HEK293 (cell line): ENCODE results near the gene CD2.

Source experiments
- CTCF ChIA-PET: fragments of 350-600 bp; formaldehyde crosslinking; extraction: SDS; loops from one replicate; lab custom pipeline; 2021; ENCODE audit warnings: antibody characterized with exemption; lab: Yijun Ruan, JAX
- POLR2A ChIA-PET: fragments of 300-600 bp; formaldehyde crosslinking; extraction: SDS; loops from one replicate; lab custom pipeline; 2020; ENCODE audit warnings: antibody characterized with exemption, inconsistent platforms; lab: Yijun Ruan, JAX
- H3K27ac ChIP-seq: fragments of 200-500 bp; sonication (Bioruptor generic); 2 replicates; pipeline ENCODE4 v1.5.1; 2014; ENCODE audit warnings: low read depth, low read length, control low read depth, inconsistent platforms; ENCODE audit errors: extremely low read depth
- H3K36me3 ChIP-seq, 2 experiments: fragments of 200-500 bp in 1 of 2; sonication (Bioruptor generic) in 1 of 2; 1 replicate in 1 of 2; 2 replicates in 1 of 2; pipeline ENCODE4 v1.5.1; 2014 to 2017; ENCODE audit warnings: inconsistent platforms in 2 of 2, low read length in 2 of 2; ENCODE audit not compliant: control insufficient read depth in 2 of 2, insufficient read depth in 1 of 2
- H3K4me1 ChIP-seq: fragments of 200-500 bp; sonication (Bioruptor generic); 2 replicates; pipeline ENCODE4 v1.5.1; 2014; ENCODE audit warnings: mild to moderate bottlenecking, low read length, inconsistent platforms; ENCODE audit not compliant: control insufficient read depth, insufficient read depth
- H3K4me3 ChIP-seq: 2 replicates; pipeline ENCODE4 v1.5.1; 2011; ENCODE audit warnings: low read depth, mild to moderate bottlenecking, control low read depth, low read length, moderate library complexity
- H3K9me3 ChIP-seq: fragments of 200-500 bp; sonication (Bioruptor generic); 2 replicates; pipeline ENCODE4 v1.5.1; 2014; ENCODE audit warnings: low read depth, low read length, inconsistent platforms; ENCODE audit not compliant: control insufficient read depth, insufficient read depth
- FEZF1 ChIP-seq: fragments of 450-650 bp; formaldehyde crosslinking; IDR thresholded peaks from 2 replicates; pipeline ENCODE4 v1.5.1; 2016; ENCODE audit warnings: missing biosample characterization, missing genetic modification characterization
- OVOL3 ChIP-seq: fragments of 450-650 bp; formaldehyde crosslinking; IDR thresholded peaks from 2 replicates; pipeline ENCODE4 v1.5.1; 2016; ENCODE audit warnings: missing biosample characterization, missing genetic modification characterization
- REPIN1 ChIP-seq: fragments of 450-650 bp; formaldehyde crosslinking; IDR thresholded peaks from 2 replicates; pipeline ENCODE4 v1.5.1; 2017; ENCODE audit warnings: missing biosample characterization, missing genetic modification characterization, low read depth
- SP7 ChIP-seq: fragments of 450-650 bp; formaldehyde crosslinking; IDR thresholded peaks from 2 replicates; pipeline ENCODE4 v1.5.1; 2016; ENCODE audit warnings: missing biosample characterization, missing genetic modification characterization
- ZBTB1 ChIP-seq: fragments of 450-650 bp; formaldehyde crosslinking; IDR thresholded peaks from 2 replicates; pipeline ENCODE4 v1.5.1; 2016; ENCODE audit warnings: missing biosample characterization, missing genetic modification characterization
- ZFP37 ChIP-seq: fragments of 450-650 bp; formaldehyde crosslinking; IDR thresholded peaks from 2 replicates; pipeline ENCODE4 v1.5.1; 2016; ENCODE audit warnings: missing biosample characterization, missing genetic modification characterization
- ZNF114 ChIP-seq: fragments of 450-650 bp; formaldehyde crosslinking; IDR thresholded peaks from 2 replicates; pipeline ENCODE4 v1.5.0; 2017; ENCODE audit warnings: missing biosample characterization, missing genetic modification characterization
- ZNF146 ChIP-seq: fragments of 450-650 bp; formaldehyde crosslinking; IDR thresholded peaks from 2 replicates; pipeline ENCODE4 v1.5.1; 2016; ENCODE audit warnings: missing biosample characterization, missing genetic modification characterization
- ZNF350 ChIP-seq: fragments of 450-650 bp; formaldehyde crosslinking; IDR thresholded peaks from 2 replicates; pipeline ENCODE4 v1.5.0; 2017; ENCODE audit warnings: missing biosample characterization, mild to moderate bottlenecking, missing genetic modification characterization
- ZNF366 ChIP-seq: fragments of 450-650 bp; formaldehyde crosslinking; conservative IDR thresholded peaks from 2 replicates; pipeline ENCODE4 v1.5.1; 2016; ENCODE audit warnings: missing biosample characterization, missing genetic modification characterization
- ZNF514 ChIP-seq: fragments of 450-650 bp; formaldehyde crosslinking; IDR thresholded peaks from 2 replicates; pipeline ENCODE4 v1.5.1; 2016; ENCODE audit warnings: missing biosample characterization, missing genetic modification characterization
- ZNF623 ChIP-seq: fragments of 450-650 bp; formaldehyde crosslinking; IDR thresholded peaks from 2 replicates; pipeline ENCODE4 v1.5.1; 2016; ENCODE audit warnings: missing biosample characterization, missing genetic modification characterization
- ZNF707 ChIP-seq: fragments of 450-650 bp; formaldehyde crosslinking; IDR thresholded peaks from 2 replicates; pipeline ENCODE4 v1.5.1; 2016; ENCODE audit warnings: missing biosample characterization, missing genetic modification characterization
- ZNF791 ChIP-seq: fragments of 450-650 bp; formaldehyde crosslinking; IDR thresholded peaks from 2 replicates; pipeline ENCODE4 v1.5.1; 2016; ENCODE audit warnings: missing biosample characterization, missing genetic modification characterization
- ZSCAN30 ChIP-seq: fragments of 450-650 bp; IDR thresholded peaks from 2 replicates; pipeline ENCODE4 v1.5.1; 2018; ENCODE audit warnings: missing biosample characterization, mild to moderate bottlenecking, missing genetic modification characterization, moderate library complexity
- TF ChIP-seq, protein P1 (sequence below): fragments of 450-650 bp; formaldehyde crosslinking; IDR thresholded peaks from 2 replicates; pipeline ENCODE4 v1.5.1; 2016; ENCODE audit warnings: missing biosample characterization, missing genetic modification characterization
- TF ChIP-seq, protein P2 (sequence below): fragments of 450-650 bp; formaldehyde crosslinking; IDR thresholded peaks from 2 replicates; pipeline ENCODE4 v1.5.1; 2016; ENCODE audit warnings: missing biosample characterization, missing genetic modification characterization, borderline replicate concordance
- TF ChIP-seq, protein P3 (sequence below): sonication (generic); formaldehyde crosslinking; IDR thresholded peaks from 2 replicates; pipeline ENCODE4 v1.8.1; 2022; ENCODE audit warnings: mild to moderate bottlenecking, moderate library complexity, missing genetic modification reagents
- TF ChIP-seq, protein P4 (sequence below): fragments of 450-650 bp; formaldehyde crosslinking; IDR thresholded peaks from 2 replicates; pipeline ENCODE4 v1.5.1; 2016; ENCODE audit warnings: missing biosample characterization, missing genetic modification characterization
- TF ChIP-seq, protein P5 (sequence below): fragments of 450-650 bp; IDR thresholded peaks from 2 replicates; pipeline ENCODE4 v1.5.1; 2018; ENCODE audit warnings: missing biosample characterization, mild to moderate bottlenecking, missing genetic modification characterization
- TF ChIP-seq, protein P6 (sequence below): fragments of 450-650 bp; formaldehyde crosslinking; IDR thresholded peaks from 2 replicates; pipeline ENCODE4 v1.5.1; 2017; ENCODE audit warnings: missing biosample characterization, missing genetic modification characterization

The CD2 gene

DNA sequence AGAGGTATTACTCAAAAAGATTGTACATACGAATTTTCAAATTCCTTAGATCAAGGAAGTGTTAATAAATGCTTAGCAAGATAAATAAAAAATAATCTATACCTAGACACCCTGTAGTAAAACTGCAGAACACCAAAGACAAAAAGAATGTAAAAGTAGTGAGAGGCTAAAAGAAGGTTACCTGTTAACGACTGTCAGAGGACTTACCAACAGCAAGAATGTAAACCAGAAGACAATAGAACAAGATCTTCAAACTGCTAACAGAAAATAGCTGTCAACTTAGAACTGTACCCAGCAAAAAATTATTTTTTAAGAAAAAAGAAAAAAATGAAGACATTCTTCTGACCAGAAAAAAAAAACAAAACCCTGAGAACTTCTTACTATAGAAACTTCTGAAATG is 51.2 kb downstream of the CD2 start (continued):
- TF ChIP-seq, protein P1, sequence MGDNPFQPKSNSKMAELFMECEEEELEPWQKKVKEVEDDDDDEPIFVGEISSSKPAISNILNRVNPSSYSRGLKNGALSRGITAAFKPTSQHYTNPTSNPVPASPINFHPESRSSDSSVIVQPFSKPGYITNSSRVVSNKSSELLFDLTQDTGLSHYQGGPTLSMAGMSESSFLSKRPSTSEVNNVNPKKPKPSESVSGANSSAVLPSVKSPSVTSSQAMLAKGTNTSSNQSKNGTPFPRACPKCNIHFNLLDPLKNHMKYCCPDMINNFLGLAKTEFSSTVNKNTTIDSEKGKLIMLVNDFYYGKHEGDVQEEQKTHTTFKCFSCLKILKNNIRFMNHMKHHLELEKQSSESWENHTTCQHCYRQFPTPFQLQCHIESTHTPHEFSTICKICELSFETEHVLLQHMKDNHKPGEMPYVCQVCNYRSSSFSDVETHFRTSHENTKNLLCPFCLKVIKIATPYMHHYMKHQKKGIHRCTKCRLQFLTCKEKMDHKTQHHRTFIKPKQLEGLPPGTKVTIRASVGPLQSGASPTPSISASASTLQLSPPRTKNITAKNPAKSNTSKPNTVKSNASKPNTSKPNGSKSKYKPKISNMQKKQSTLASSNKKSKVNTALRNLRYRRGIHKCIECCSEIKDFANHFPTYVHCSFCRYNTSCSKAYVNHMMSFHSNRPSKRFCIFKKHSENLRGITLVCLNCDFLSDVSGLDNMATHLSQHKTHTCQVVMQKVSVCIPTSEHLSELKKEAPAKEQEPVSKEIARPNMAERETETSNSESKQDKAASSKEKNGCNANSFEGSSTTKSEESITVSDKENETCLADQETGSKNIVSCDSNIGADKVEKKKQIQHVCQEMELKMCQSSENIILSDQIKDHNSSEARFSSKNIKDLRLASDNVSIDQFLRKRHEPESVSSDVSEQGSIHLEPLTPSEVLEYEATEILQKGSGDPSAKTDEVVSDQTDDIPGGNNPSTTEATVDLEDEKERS (tag by site-specific recombination), result no peak
- TF ChIP-seq ZNF791 (no peak), REPIN1 (tag by site-specific recombination) (no peak), ZSCAN30 (tag by site-specific recombination) (no peak), ZBTB1 (tag by site-specific recombination) (no peak)
- TF ChIP-seq, protein P2, sequence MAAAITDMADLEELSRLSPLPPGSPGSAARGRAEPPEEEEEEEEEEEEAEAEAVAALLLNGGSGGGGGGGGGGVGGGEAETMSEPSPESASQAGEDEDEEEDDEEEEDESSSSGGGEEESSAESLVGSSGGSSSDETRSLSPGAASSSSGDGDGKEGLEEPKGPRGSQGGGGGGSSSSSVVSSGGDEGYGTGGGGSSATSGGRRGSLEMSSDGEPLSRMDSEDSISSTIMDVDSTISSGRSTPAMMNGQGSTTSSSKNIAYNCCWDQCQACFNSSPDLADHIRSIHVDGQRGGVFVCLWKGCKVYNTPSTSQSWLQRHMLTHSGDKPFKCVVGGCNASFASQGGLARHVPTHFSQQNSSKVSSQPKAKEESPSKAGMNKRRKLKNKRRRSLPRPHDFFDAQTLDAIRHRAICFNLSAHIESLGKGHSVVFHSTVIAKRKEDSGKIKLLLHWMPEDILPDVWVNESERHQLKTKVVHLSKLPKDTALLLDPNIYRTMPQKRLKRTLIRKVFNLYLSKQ (tag by site-specific recombination), result no peak

DNA sequence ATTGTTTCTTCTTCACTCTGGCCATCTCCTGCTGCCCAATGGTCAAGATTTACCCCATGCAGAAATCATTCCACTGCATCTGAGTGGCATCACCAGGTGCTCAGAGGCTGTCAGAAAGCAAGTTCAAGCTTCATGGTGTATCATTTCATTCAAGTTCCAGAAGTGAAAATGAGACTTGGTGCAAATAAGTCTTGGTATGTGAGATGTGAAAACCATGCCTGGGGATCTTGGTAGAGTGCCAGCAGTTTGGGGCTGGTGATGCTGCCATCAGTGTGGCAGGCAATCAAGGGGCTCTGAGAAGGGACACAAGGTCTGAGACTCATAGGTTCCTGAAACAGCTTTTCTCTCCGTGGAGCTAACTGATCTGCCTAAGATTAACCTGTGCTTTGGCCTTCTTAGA is 52.0 kb downstream of the CD2 start:
- ChIA-PET POLR2A (no interaction called here), CTCF (no interaction called here)
- H3K27ac ChIP-seq, result no peak overlapping the region
- no peaks in the 10 kb centered on the region for H3K4me1 ChIP-seq
- H3K9me3 ChIP-seq, result no peaks in the 10 kb centered on the region
- H3K4me3 ChIP-seq, result no peak overlapping the region
- no peaks in the 10 kb centered on the region for H3K36me3 ChIP-seq
- TF ChIP-seq ZNF514 (tag by site-specific recombination) (no peak), FEZF1 (tag by site-specific recombination) (no peak), ZNF350 (tag by site-specific recombination) (no peak), ZFP37 (tag by site-specific recombination) (no peak), ZNF366 (tag by site-specific recombination) (no peak), ZSCAN30 (tag by site-specific recombination) (no peak), ZNF114 (tag by site-specific recombination) (no peak), SP7 (tag by site-specific recombination) (no peak), OVOL3 (tag by site-specific recombination) (no peak), ZNF623 (tag by site-specific recombination) (no peak), ZNF707 (no peak), ZNF146 (tag by site-specific recombination) (no peak)
- TF ChIP-seq, protein P3, sequence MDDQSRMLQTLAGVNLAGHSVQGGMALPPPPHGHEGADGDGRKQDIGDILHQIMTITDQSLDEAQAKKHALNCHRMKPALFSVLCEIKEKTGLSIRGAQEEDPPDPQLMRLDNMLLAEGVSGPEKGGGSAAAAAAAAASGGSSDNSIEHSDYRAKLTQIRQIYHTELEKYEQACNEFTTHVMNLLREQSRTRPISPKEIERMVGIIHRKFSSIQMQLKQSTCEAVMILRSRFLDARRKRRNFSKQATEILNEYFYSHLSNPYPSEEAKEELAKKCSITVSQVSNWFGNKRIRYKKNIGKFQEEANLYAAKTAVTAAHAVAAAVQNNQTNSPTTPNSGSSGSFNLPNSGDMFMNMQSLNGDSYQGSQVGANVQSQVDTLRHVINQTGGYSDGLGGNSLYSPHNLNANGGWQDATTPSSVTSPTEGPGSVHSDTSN (CRISPR knock-in tag), result no peak
- TF ChIP-seq, protein P4, sequence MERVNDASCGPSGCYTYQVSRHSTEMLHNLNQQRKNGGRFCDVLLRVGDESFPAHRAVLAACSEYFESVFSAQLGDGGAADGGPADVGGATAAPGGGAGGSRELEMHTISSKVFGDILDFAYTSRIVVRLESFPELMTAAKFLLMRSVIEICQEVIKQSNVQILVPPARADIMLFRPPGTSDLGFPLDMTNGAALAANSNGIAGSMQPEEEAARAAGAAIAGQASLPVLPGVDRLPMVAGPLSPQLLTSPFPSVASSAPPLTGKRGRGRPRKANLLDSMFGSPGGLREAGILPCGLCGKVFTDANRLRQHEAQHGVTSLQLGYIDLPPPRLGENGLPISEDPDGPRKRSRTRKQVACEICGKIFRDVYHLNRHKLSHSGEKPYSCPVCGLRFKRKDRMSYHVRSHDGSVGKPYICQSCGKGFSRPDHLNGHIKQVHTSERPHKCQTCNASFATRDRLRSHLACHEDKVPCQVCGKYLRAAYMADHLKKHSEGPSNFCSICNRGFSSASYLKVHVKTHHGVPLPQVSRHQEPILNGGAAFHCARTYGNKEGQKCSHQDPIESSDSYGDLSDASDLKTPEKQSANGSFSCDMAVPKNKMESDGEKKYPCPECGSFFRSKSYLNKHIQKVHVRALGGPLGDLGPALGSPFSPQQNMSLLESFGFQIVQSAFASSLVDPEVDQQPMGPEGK (tag by site-specific recombination), result no peak
- TF ChIP-seq, protein P5, sequence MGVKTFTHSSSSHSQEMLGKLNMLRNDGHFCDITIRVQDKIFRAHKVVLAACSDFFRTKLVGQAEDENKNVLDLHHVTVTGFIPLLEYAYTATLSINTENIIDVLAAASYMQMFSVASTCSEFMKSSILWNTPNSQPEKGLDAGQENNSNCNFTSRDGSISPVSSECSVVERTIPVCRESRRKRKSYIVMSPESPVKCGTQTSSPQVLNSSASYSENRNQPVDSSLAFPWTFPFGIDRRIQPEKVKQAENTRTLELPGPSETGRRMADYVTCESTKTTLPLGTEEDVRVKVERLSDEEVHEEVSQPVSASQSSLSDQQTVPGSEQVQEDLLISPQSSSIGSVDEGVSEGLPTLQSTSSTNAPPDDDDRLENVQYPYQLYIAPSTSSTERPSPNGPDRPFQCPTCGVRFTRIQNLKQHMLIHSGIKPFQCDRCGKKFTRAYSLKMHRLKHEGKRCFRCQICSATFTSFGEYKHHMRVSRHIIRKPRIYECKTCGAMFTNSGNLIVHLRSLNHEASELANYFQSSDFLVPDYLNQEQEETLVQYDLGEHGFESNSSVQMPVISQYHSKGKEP, result no peak
- TF ChIP-seq, protein P6, sequence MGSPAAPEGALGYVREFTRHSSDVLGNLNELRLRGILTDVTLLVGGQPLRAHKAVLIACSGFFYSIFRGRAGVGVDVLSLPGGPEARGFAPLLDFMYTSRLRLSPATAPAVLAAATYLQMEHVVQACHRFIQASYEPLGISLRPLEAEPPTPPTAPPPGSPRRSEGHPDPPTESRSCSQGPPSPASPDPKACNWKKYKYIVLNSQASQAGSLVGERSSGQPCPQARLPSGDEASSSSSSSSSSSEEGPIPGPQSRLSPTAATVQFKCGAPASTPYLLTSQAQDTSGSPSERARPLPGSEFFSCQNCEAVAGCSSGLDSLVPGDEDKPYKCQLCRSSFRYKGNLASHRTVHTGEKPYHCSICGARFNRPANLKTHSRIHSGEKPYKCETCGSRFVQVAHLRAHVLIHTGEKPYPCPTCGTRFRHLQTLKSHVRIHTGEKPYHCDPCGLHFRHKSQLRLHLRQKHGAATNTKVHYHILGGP (tag by site-specific recombination), result no peak
